CD4-positive, alpha-beta T cell treated with Interleukin-4 for 4 hours (primary cell): ENCODE data around the gene TRAPPC3.
A peak's percentile ranks its signal among the peaks of the same experiment; 100 is the strongest.

ENCODE experiments used
- DNase-seq: peaks from one replicate; pipeline ENCODE4 v3.0.0-alpha.2; 2020

Gene TRAPPC3

GRCh38 chr1:36151134-36151844 is 2.0 kb upstream of the TRAPPC3 start:
- no peak for DNase-seq

DNA sequence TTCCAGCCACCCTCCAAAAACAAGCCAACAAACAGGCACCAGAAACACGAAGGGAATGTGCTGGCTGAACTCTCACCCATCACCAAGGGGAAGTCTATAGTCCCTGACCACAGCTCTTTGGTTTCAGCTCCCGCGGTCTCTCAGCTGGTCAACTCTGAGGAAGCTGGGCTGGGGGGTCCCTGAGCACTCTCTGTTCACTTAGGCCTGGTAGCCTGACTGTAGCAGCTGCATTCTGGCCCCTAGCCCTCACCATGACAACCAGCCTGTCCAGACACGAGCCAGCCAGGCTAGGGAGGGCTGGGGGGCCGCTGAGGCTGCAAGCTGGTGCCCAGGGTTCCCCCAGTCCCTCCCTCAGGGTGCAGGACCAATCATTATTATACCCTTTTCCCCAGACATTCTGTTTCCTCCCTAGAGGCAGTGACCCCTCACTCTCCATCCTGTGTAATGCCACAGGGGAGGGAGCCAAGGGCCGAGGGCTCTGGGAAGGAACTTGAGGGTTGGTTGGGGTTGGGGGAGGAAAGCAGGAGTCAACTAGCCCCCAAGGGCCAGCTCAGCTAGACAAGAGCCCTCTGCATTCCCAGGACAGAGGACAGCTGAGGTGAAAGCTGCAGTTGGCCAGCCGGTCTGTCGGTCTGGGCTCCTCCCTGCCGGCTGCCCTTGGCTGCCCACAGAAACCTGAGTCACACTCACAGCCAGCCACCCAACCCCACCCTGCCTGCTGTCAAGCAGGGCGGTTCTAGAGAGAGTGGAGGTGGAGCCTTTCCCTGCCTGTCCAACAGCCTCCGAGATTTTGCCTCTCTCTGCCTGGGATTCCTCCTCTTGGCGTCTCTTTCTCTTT is 1.2 kb upstream of the TRAPPC3 start:
- peak; percentile 84 for DNase-seq

- no peak for DNase-seq
Measured at GRCh38 chr1:36149973-36150295, 648 bp upstream of the TRAPPC3 start.

DNA sequence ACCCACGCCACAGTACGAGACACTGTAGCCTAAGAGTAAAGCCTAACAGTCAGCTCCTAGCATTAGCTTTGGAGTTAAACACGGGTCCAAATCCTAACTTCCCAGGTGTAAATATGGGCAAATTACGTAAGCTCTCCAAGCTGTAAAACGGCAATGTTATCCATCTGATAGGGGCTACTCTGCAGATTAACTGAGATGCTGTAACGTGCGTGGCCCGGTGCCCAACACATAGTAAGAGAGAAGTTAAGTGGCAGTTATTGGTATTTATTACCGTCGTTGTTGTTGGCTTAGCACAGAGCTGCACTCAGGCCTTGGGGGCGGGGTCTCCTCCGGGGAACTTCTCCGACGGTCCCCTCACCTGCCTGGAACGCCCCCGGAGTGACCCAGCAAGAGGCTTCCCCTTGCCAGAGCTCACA is 457 bp downstream of the TRAPPC3 start:
- no peak for DNase-seq

- no peak for DNase-seq
Measured at GRCh38 chr1:36144413-36144812, 4.9 kb downstream of the TRAPPC3 start.

DNA sequence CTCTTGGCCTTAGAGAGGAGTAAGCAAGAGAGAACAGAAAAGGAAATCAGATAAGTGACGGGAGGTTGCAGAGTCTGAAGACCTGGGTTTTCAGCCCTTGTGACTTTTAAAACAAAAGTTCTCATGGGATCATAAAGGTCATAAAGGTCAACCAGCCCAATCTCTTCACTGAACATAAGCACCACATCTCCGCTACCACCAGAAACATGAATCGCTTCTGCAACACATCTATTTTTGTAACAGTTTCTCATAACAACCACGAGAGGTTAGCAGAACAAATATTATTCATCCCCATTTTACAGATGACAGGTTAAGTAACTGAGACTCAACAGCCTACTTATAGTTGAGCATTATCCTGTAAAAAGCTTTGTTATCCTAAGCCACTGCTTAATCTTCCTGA is 5.9 kb downstream of the TRAPPC3 start:
- DNase-seq: no peak

GRCh38 chr1:36142121-36142520 is 7.2 kb downstream of the TRAPPC3 start:
- no peak for DNase-seq

- DNase-seq: no peak
Measured at GRCh38 chr1:36139521-36139920, 9.8 kb downstream of the TRAPPC3 start.

- DNase-seq: no peak
Measured at GRCh38 chr1:36137776-36138175, 11.5 kb downstream of the TRAPPC3 start.

- no peak for DNase-seq
Measured at GRCh38 chr1:36137226-36137625, 12.1 kb downstream of the TRAPPC3 start.

DNA sequence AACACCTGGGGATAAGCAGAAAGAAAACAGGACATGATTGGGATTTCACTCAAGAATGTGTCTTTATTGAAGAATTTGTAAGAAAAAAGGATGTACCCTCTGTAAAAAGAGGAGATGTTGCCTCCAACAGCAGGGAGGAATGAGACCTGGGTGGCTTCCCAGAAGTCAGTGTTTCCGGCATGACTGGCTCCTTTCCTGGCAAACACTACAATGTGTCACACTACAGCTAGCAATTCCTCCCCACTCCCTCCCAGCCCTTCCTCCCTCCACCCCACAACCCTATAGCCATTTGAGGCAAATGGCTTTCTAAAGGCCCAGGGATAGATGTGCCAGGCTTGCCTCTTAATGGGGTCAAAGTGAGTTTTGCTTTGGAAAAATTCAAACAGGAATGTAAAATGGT is 12.8 kb downstream of the TRAPPC3 start:
- no peak for DNase-seq

DNA sequence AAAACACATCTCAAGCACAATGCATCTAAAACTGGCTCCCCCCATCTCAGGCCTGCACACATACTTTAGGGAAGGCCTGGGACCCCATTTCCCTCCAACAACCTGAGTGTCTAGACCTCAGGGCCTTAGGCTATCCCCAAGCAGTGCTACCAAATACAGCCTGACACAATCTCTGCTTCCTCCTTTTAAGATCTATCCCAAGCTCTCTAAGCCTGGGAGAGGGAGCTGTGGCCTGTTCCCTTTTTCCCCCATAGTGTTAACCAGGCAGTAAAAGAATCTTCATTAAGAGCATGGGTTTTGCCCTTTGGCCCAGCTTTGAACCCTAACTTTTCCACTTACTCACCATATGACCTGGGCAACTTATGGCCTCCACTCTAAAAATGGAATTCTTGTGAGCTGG is 13.5 kb downstream of the TRAPPC3 start:
- no peak for DNase-seq

DNA sequence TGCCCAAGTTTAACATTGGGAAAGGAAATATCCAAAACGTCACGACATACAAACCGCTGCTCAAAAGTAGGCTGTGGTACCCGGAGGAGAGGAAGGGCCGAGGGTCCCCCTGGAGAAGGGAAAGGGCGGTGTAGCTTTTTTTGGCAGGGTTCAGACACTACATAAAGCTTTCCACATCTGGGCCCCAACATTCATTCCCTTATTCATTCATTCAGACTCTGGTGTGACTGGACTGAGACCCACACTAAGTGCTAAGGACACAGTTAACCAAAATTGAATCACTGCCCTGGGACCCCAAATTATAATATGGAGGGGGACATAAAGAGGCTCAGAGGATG is 14.0 kb downstream of the TRAPPC3 start:
- no peak for DNase-seq

DNA sequence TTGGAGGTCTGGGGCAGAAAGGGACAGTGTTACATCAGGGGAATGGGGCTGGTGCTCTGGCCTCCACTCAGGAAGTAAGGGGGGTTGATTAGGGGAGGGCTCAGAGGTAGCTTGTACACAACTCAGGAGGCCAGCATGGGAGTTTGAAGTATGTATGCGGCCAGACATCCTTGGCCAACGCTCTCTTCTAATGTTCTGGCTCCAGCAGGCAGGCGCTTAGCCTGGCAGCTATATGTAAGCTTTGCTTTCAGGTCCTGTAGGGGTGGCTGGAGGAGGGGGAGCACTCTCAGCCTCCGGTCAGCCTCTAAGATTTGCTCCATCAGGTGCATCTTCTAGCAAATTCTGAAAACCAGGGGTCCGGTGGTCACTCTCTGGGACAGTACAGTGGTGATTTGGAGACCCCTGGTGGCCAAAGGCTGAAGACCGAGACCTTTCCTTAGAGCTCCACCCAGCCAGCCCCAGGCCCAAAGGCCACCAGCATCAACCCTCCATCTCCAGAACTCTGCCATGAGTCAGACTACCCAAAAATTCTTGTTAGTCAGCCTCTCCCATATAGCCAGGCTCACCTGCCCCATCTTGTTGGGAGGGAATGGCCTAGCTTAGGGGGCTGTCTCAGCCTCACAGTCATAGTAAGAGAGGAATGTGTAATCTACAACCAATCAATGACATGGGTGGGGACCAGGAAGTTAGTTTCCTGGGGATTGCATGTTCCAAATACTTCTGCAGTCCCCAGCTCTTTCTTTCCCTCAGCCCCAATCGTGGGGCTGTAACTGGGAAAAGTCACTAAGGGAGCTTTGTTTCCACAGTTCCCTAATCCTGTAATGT is 14.6 kb downstream of the TRAPPC3 start:
- no peak for DNase-seq

- no peak for DNase-seq
Measured at GRCh38 chr1:36134031-36134430, 15.3 kb downstream of the TRAPPC3 start.

GRCh38 chr1:36133484-36133883 is 15.8 kb downstream of the TRAPPC3 start:
- DNase-seq: no peak

- DNase-seq: no peak
Measured at GRCh38 chr1:36132029-36132428, 17.3 kb downstream of the TRAPPC3 start.

DNA sequence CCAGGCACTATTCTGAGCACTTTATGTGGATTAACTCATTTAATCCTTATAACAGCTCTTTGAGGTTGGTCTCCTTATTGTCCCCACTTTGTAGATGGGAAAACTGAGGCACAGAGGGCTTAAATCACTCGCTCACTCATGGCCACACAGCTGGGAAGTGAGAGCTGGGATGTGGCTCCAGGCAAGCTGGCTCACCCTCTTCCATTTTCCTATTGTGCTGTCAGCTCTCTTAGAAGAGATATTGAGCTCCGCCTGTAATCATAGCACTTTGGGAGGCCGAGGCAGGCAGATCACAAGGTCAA is 20.4 kb downstream of the TRAPPC3 start:
- DNase-seq: no peak

- no peak for DNase-seq
Measured at GRCh38 chr1:36128126-36128904, 21.0 kb downstream of the TRAPPC3 start.

- no peak for DNase-seq
Measured at GRCh38 chr1:36126797-36127500, 22.3 kb downstream of the TRAPPC3 start.

- no peak for DNase-seq
Measured at GRCh38 chr1:36126005-36126716, 23.1 kb downstream of the TRAPPC3 start.
